ENCODE results near the gene ACTR1A. TPM values are rescaled to one million over a fixed set of nuclear protein-coding genes. Genes with fewer than 3 reads are reported as not detected.

ACTR1A gene
- total and polyA plus RNA-seq, 2 donors (not counting 1 experiment from before 2014, with no cell fraction given), result 38.3 to 58.3 TPM

GRCh38 chr10:102470579-102471546, 31.6 kb downstream of the ACTR1A start:
- Histone ChIP-seq H3K79me2 (ENCODE audit: control insufficient read depth, insufficient read depth, low read length) (no peaks in the 10 kb centered on the region), H3K4me2 (replicated peaks; ENCODE audit: low read depth, low read length, poor library complexity, severe bottlenecking) (no peak overlapping the region), H2AFZ (ENCODE audit: insufficient read depth, low read depth, low read length, poor library complexity, severe bottlenecking) (no peak overlapping the region), H3K4me1 (ENCODE audit: control insufficient read depth in 2 of 2, insufficient read depth in 2 of 2, low read length in 2 of 2) (no peaks in the 10 kb centered on the region), H3K9ac (ENCODE audit: low read length) (no peak overlapping the region), H3K9me3 (ENCODE audit: control extremely low read depth in 1 of 3, control insufficient read depth in 2 of 3, insufficient read depth in 1 of 3, low read length in 2 of 3) (no peaks in the 10 kb centered on the region), H4K20me1 (ENCODE audit: control insufficient read depth, insufficient read depth, low read length, poor library complexity, severe bottlenecking) (no peaks in the 10 kb centered on the region), H3K4me3 (ENCODE audit: control extremely low read depth in 1 of 5, extremely low read depth in 1 of 5, insufficient read depth in 1 of 5, low read depth in 2 of 5, low read length in 4 of 5) (no peak overlapping the region), H3K27me3 (replicated peaks in 1 of 4; ENCODE audit: control extremely low read depth in 1 of 4, control insufficient read depth in 3 of 4, insufficient read depth in 4 of 4, low read length in 3 of 4) (no peaks in the 10 kb centered on the region), H3K27ac (ENCODE audit: low read length in 2 of 2) (no peak overlapping the region), H3K36me3 (replicated peaks in 1 of 2; ENCODE audit: control extremely low read depth in 1 of 2, control insufficient read depth in 1 of 2, extremely low read depth in 1 of 2, insufficient read depth in 2 of 2, low read length in 1 of 2) (no peaks in the 10 kb centered on the region)
- H3K27ac Mint-ChIP-seq, result no peak overlapping the region
- H3K4me3 Mint-ChIP-seq, result no peak overlapping the region
- H3K27me3 Mint-ChIP-seq, result no peaks in the 10 kb centered on the region
- H3K9me3 Mint-ChIP-seq (ENCODE audit: insufficient read depth), result no peaks in the 10 kb centered on the region
- TF ChIP-seq CTCF (IDR thresholded peaks at IDR 0.05), result no peak
- no peak for TF ChIP-seq EZH2 (IDR thresholded peaks at IDR 0.05; ENCODE audit: borderline replicate concordance, insufficient read depth, low read depth, low read length, poor library complexity, severe bottlenecking)
- H3K4me1 Mint-ChIP-seq, result no peaks in the 10 kb centered on the region
- no peak for DNase-seq
- ChIA-PET CTCF (interaction anchor here (1.0 to 1.5 kb wide), 2 partner anchors 9 to 370 kb away, joined by 3 to 4 read pairs; no protein-coding TSS in a partner anchor), POLR2A (no interaction called here)
- no peak for ATAC-seq (ENCODE audit: low read depth)
- WGBS (ENCODE audit: insufficient coverage), result 98% methylated on average over 34 of the region's 36 CpGs
- intact Hi-C loops (cut with micrococcal nuclease), result no loop called here

GRCh38 chr10:102468683-102469082, 33.8 kb downstream of the ACTR1A start:
- CTCF ChIA-PET, result interaction anchor here (5.5 kb wide), 1 partner anchor 10 kb away, joined by 22 read pairs; no protein-coding TSS in a partner anchor
- no peaks in the 10 kb centered on the region for H3K27me3 Mint-ChIP-seq
- H3K27ac Mint-ChIP-seq, result no peak overlapping the region
- no peaks in the 10 kb centered on the region for H3K36me3 ChIP-seq (replicated peaks in 1 of 2; ENCODE audit: control extremely low read depth in 1 of 2, control insufficient read depth in 1 of 2, extremely low read depth in 1 of 2, insufficient read depth in 2 of 2, low read length in 1 of 2)
- no peak overlapping the region for H3K4me3 Mint-ChIP-seq
- WGBS (ENCODE audit: insufficient coverage), result 100% methylated on average over 4 of the region's 9 CpGs
- intact Hi-C loops (cut with micrococcal nuclease), result no loop called here
- no peaks in the 10 kb centered on the region for H3K9me3 ChIP-seq (ENCODE audit: control extremely low read depth in 1 of 3, control insufficient read depth in 2 of 3, insufficient read depth in 1 of 3, low read length in 2 of 3)
- H3K9me3 Mint-ChIP-seq (ENCODE audit: insufficient read depth), result no peaks in the 10 kb centered on the region
- H3K27ac ChIP-seq (ENCODE audit: low read length in 2 of 2), result no peak overlapping the region
- POLR2A ChIA-PET, result no interaction called here
- H2AFZ ChIP-seq (ENCODE audit: insufficient read depth, low read depth, low read length, poor library complexity, severe bottlenecking), result no peak overlapping the region
- H3K79me2 ChIP-seq (ENCODE audit: control insufficient read depth, insufficient read depth, low read length), result no peaks in the 10 kb centered on the region
- TF ChIP-seq CTCF (IDR thresholded peaks at IDR 0.05), result no peak
- TF ChIP-seq EZH2 (IDR thresholded peaks at IDR 0.05; ENCODE audit: borderline replicate concordance, insufficient read depth, low read depth, low read length, poor library complexity, severe bottlenecking), result no peak
- ATAC-seq (ENCODE audit: low read depth) (no peak), DNase-seq (no peak)
- no peak overlapping the region for H3K4me3 ChIP-seq (ENCODE audit: control extremely low read depth in 1 of 5, extremely low read depth in 1 of 5, insufficient read depth in 1 of 5, low read depth in 2 of 5, low read length in 4 of 5)
- H3K9ac ChIP-seq (ENCODE audit: low read length), result no peak overlapping the region
- no peaks in the 10 kb centered on the region for H4K20me1 ChIP-seq (ENCODE audit: control insufficient read depth, insufficient read depth, low read length, poor library complexity, severe bottlenecking)
- no peaks in the 10 kb centered on the region for H3K4me1 ChIP-seq (ENCODE audit: control insufficient read depth in 2 of 2, insufficient read depth in 2 of 2, low read length in 2 of 2)
- no peaks in the 10 kb centered on the region for H3K4me1 Mint-ChIP-seq
- H3K4me2 ChIP-seq (replicated peaks; ENCODE audit: low read depth, low read length, poor library complexity, severe bottlenecking), result no peak overlapping the region
- H3K27me3 ChIP-seq (replicated peaks in 1 of 4; ENCODE audit: control extremely low read depth in 1 of 4, control insufficient read depth in 3 of 4, insufficient read depth in 4 of 4, low read length in 3 of 4), result no peaks in the 10 kb centered on the region
